GM23338 (cell line): ENCODE data around the gene SH2D1A. TPM values are rescaled to one million over a fixed set of nuclear protein-coding genes. Genes with fewer than 3 reads are reported as not detected.

ENCODE experiments used
- ATAC-seq: fragments of 200-7000 bp; cut with Tn5 transposase; 3 replicates; pipeline ENCODE4 v1.9.1; 2020
- DNase-seq: peaks from one replicate; pipeline ENCODE4 v3.0.0-alpha.2; 2015; ENCODE audit warnings: low spot score
- H2AFZ ChIP-seq: fragments of 200-600 bp; sonication (generic); 2 replicates; pipeline ENCODE4 v1.8.0; 2016; ENCODE audit warnings: antibody characterized with exemption, mild to moderate bottlenecking, moderate library complexity
- H3F3A ChIP-seq: fragments of 200-600 bp; sonication (generic); replicated peaks from 2 replicates; pipeline ENCODE4 v1.8.0; 2017; ENCODE audit warnings: antibody characterized with exemption, mixed run types, low read depth
- H3K27ac ChIP-seq: fragments of 200-600 bp; sonication (generic); 2 replicates; pipeline ENCODE4 v1.6.1; 2016; ENCODE audit warnings: low read depth
- H3K27me3 ChIP-seq: fragments of 200-600 bp; sonication (generic); 2 replicates; pipeline ENCODE4 v1.8.0; 2016; ENCODE audit warnings: mild to moderate bottlenecking, mixed run types, moderate library complexity; ENCODE audit not compliant: insufficient read depth
- H3K36me3 ChIP-seq: fragments of 200-600 bp; sonication (generic); 2 replicates; pipeline ENCODE4 v1.8.0; 2016; ENCODE audit warnings: mild to moderate bottlenecking; ENCODE audit not compliant: insufficient read depth
- H3K4me1 ChIP-seq: fragments of 200-600 bp; sonication (generic); 2 replicates; pipeline ENCODE4 v1.8.0; 2016; ENCODE audit warnings: mild to moderate bottlenecking, moderate library complexity; ENCODE audit not compliant: insufficient read depth
- H3K4me2 ChIP-seq: fragments of 200-600 bp; sonication (generic); 2 replicates; pipeline ENCODE4 v1.7.1; 2017; ENCODE audit warnings: mixed run types
- H3K4me3 ChIP-seq: fragments of 200-600 bp; sonication (generic); 2 replicates; pipeline ENCODE4 v1.6.1; 2016; ENCODE audit warnings: mixed run types
- H3K79me2 ChIP-seq: fragments of 200-600 bp; sonication (generic); replicated peaks from 2 replicates; pipeline ENCODE4 v1.8.0; 2017; ENCODE audit warnings: mild to moderate bottlenecking; ENCODE audit not compliant: insufficient read depth
- H3K9me2 ChIP-seq: fragments of 200-600 bp; sonication (generic); 2 replicates; pipeline ENCODE4 v1.8.0; 2017; ENCODE audit not compliant: insufficient read depth
- H4K20me1 ChIP-seq: fragments of 200-600 bp; sonication (generic); replicated peaks from 2 replicates; pipeline ENCODE4 v1.8.0; 2017; ENCODE audit warnings: mild to moderate bottlenecking; ENCODE audit not compliant: insufficient read depth
- H3K27ac Mint-ChIP-seq: 2 replicates; pipeline ENCODE4 v1.8.0; 2020; ENCODE audit warnings: inconsistent platforms, mild to moderate bottlenecking, moderate library complexity, mixed read lengths
- H3K27me3 Mint-ChIP-seq: 3 replicates; pipeline ENCODE4 v1.8.0; 2022; ENCODE audit warnings: low read depth, mild to moderate bottlenecking, moderate library complexity, mixed read lengths, inconsistent platforms; ENCODE audit not compliant: insufficient read depth, poor library complexity
- H3K36me3 Mint-ChIP-seq: 3 replicates; pipeline ENCODE4 v1.8.0; 2021; ENCODE audit warnings: low read depth, mild to moderate bottlenecking, inconsistent platforms, moderate library complexity, mixed read lengths
- H3K4me1 Mint-ChIP-seq: 3 replicates; pipeline ENCODE4 v1.8.0; 2020; ENCODE audit warnings: mild to moderate bottlenecking, inconsistent platforms, mixed read lengths
- H3K4me3 Mint-ChIP-seq: 3 replicates; pipeline ENCODE4 v1.8.0; 2021; ENCODE audit warnings: moderate library complexity, mild to moderate bottlenecking, inconsistent platforms, mixed read lengths
- H3K9me3 Mint-ChIP-seq: 3 replicates; pipeline ENCODE4 v1.8.0; 2020; ENCODE audit warnings: moderate library complexity, mild to moderate bottlenecking, inconsistent platforms, mixed read lengths
- CREB1 ChIP-seq: fragments of 250-450 bp; sonication (Bioruptor Pico); IDR thresholded peaks from 2 replicates; pipeline ENCODE4 v1.5.0; 2020; ENCODE audit warnings: low read depth, mild to moderate bottlenecking, moderate library complexity
- CTCF ChIP-seq, 2 experiments: fragments of 200-600 bp in 1 of 2; sonication (generic) in 1 of 2; conservative IDR thresholded peaks; 2 replicates each; pipeline versions ENCODE4 v1.5.1 to v1.6.1; 2016 to 2017; ENCODE audit warnings: antibody characterized with exemption in 2 of 2, low read depth in 2 of 2, mild to moderate bottlenecking in 2 of 2, moderate library complexity in 1 of 2
- JUNB ChIP-seq: IDR thresholded peaks from one replicate; pipeline ENCODE4 v1.6.1; 2016; ENCODE audit warnings: antibody characterized with exemption; ENCODE audit not compliant: unreplicated experiment
- REST ChIP-seq: IDR thresholded peaks from one replicate; pipeline ENCODE4 v1.6.1; 2018; ENCODE audit warnings: antibody characterized with exemption; ENCODE audit not compliant: unreplicated experiment
- STAT1 ChIP-seq: IDR thresholded peaks from one replicate; pipeline ENCODE4 v1.6.1; 2016; ENCODE audit warnings: antibody characterized with exemption; ENCODE audit not compliant: unreplicated experiment
- ZNF114 ChIP-seq: fragments of 250-450 bp; sonication (Bioruptor Pico); IDR thresholded peaks from 2 replicates; pipeline ENCODE4 v1.5.0; 2020; ENCODE audit warnings: mild to moderate bottlenecking, moderate library complexity
- ZNF331 ChIP-seq: fragments of 250-450 bp; sonication (Bioruptor Pico); IDR thresholded peaks from 2 replicates; pipeline ENCODE4 v1.5.0; 2020; ENCODE audit warnings: low read depth, mild to moderate bottlenecking, moderate library complexity
- polyA plus RNA-seq: library from polyadenylated mRNA; unstranded; fragments of >200 nt; fragmentation: Nextera tagmentation; extraction: Ambion mirVana; gene quantifications from 2 replicates; pipeline ENCODE4 v1.2.1, GENCODE V29; 2016
- total RNA-seq: library from RNA; depleted of rRNA; stranded (reverse); fragments of >200 nt; shearing (Covaris generic); gene quantifications from 2 replicates; pipeline ENCODE4 v1.2.3, GENCODE V29; 2014

The SH2D1A gene
- total and polyA plus RNA-seq, 2 experiments from 2014 or later: not detected

- no peaks in the 10 kb centered on the region for H3K79me2 ChIP-seq
- H3F3A ChIP-seq: no peaks in the 10 kb centered on the region
- H3K27me3 ChIP-seq: no peaks in the 10 kb centered on the region
- H2AFZ ChIP-seq: no peak overlapping the region
- Mint-ChIP-seq H3K27ac (no peak overlapping the region), H3K4me3 (no peak overlapping the region), H3K9me3 (no peaks in the 10 kb centered on the region), H3K4me1 (peaks cover 6% of the 10 kb centered on the region), H3K27me3 (no peaks in the 10 kb centered on the region), H3K36me3 (no peaks in the 10 kb centered on the region)
- no peak overlapping the region for H3K4me2 ChIP-seq
- H3K4me1 ChIP-seq: no peaks in the 10 kb centered on the region
- H3K9me2 ChIP-seq: no peaks in the 10 kb centered on the region
- DNase-seq (no peak), ATAC-seq (no peak)
- TF ChIP-seq REST (no peak), ZNF331 (CRISPR knock-in tag) (no peak), STAT1 (no peak)
- no peaks in the 10 kb centered on the region for H3K36me3 ChIP-seq
- H3K4me3 ChIP-seq: no peak overlapping the region
- no peaks in the 10 kb centered on the region for H4K20me1 ChIP-seq
- H3K27ac ChIP-seq: no peak overlapping the region
These were observed 40.0 kb downstream of the SH2D1A start for GRCh38 chrX:124386401-124386800.

- Histone ChIP-seq H3K27me3 (no peaks in the 10 kb centered on the region), H3K9me2 (no peaks in the 10 kb centered on the region), H3K4me3 (no peak overlapping the region), H4K20me1 (no peaks in the 10 kb centered on the region), H3F3A (no peaks in the 10 kb centered on the region), H3K36me3 (no peaks in the 10 kb centered on the region), H3K27ac (no peak overlapping the region), H3K4me2 (no peak overlapping the region), H3K79me2 (no peaks in the 10 kb centered on the region), H3K4me1 (no peaks in the 10 kb centered on the region), H2AFZ (no peak overlapping the region)
- no peak for TF ChIP-seq JUNB
- peak; percentile 56 to 71 for TF ChIP-seq CTCF (conservative IDR thresholded peaks at IDR 0.05; ENCODE audit: low read depth in 2 of 2)
- peak; percentile 58 for DNase-seq
- Mint-ChIP-seq H3K36me3 (no peaks in the 10 kb centered on the region), H3K4me3 (no peak overlapping the region), H3K27ac (no peak overlapping the region), H3K27me3 (no peaks in the 10 kb centered on the region), H3K9me3 (no peaks in the 10 kb centered on the region), H3K4me1 (peaks cover 6% of the 10 kb centered on the region)
- ATAC-seq: peak; percentile 49
These were observed 42.2 kb downstream of the SH2D1A start for GRCh38 chrX:124388562-124388961.

GRCh38 chrX:124392794-124393193 lies 46.4 kb downstream of the SH2D1A start:
- TF ChIP-seq CREB1 (no peak), ZNF114 (no peak)
- H4K20me1 ChIP-seq: no peaks in the 10 kb centered on the region
- no peak overlapping the region for H3K27ac ChIP-seq
- DNase-seq: no peak
- H3K9me3 Mint-ChIP-seq: no peaks in the 10 kb centered on the region
- no peak overlapping the region for H3K27ac Mint-ChIP-seq
- no peaks in the 10 kb centered on the region for H3K79me2 ChIP-seq
- H3F3A ChIP-seq: no peaks in the 10 kb centered on the region
- no peaks in the 10 kb centered on the region for H3K27me3 ChIP-seq
- H3K4me1 ChIP-seq: no peaks in the 10 kb centered on the region
- ATAC-seq: no peak
- no peak overlapping the region for H2AFZ ChIP-seq
- H3K9me2 ChIP-seq: no peaks in the 10 kb centered on the region
- H3K36me3 Mint-ChIP-seq: no peaks in the 10 kb centered on the region
- no peak overlapping the region for H3K4me3 Mint-ChIP-seq
- H3K4me3 ChIP-seq: no peak overlapping the region
- H3K36me3 ChIP-seq: no peaks in the 10 kb centered on the region
- H3K4me1 Mint-ChIP-seq: peaks cover 4% of the 10 kb centered on the region; the same call in 1 of the 3 replicates
- no peak overlapping the region for H3K4me2 ChIP-seq
- no peaks in the 10 kb centered on the region for H3K27me3 Mint-ChIP-seq
